K562 (cell line): ENCODE measurements around the gene ASPA. TPM values are rescaled to one million over a fixed set of nuclear protein-coding genes. Genes with fewer than 3 reads are reported as not detected.

ENCODE experiments used
- ATAC-seq: fragments of 200-7000 bp; cut with Tn5 transposase; 3 replicates; pipeline ENCODE4 v1.9.1; 2020; ENCODE audit warnings: moderate library complexity
- BruUV-seq: library from RNA; stranded (reverse); fragments of 400-500 nt; replicated peaks from 2 replicates; lab custom pipeline; 2021; lab: Mats Ljungman, UMichigan
- CTCF ChIA-PET: fragments of 300-600 bp; formaldehyde crosslinking; extraction: SDS; loops from one replicate; lab custom pipeline; 2021; ENCODE audit warnings: low intra/inter-chr PET ratio; lab: Yijun Ruan, JAX
- POLR2A ChIA-PET: fragments of 300-600, 350-650 bp; sonication (Branson Sonifier 250); formaldehyde crosslinking; extraction: SDS; loops from one replicate; lab custom pipeline; 2021; ENCODE audit warnings: antibody characterized with exemption, inconsistent platforms; lab: Yijun Ruan, JAX
- DNase-seq, 4 experiments: peaks; one replicate each; pipeline versions ENCODE4 v3.0.0 to v3.0.0-alpha.2; 2011 to 2018; ENCODE audit warnings: low spot score in 3 of 4, mixed read lengths in 3 of 4; ENCODE audit errors: extremely low read depth in 1 of 4
- FAIRE-seq: peaks from 2 replicates; lab custom pipeline; 2011; peaks lifted over from hg19 to GRCh38; lab: Jason Lieb, UNC
- H2AFZ ChIP-seq: 2 replicates; pipeline ENCODE4 v1.6.0; 2011; ENCODE audit warnings: low read depth, low read length, control low read depth, inconsistent platforms
- H3K27ac ChIP-seq: fragments of 200-600 bp; 3 replicates; pipeline ENCODE4 v1.8.0; 2011; ENCODE audit warnings: low read depth, mild to moderate bottlenecking, control low read depth, inconsistent platforms, low read length, moderate library complexity, mixed read lengths; ENCODE audit errors: extremely low read depth
- H3K27me3 ChIP-seq, 2 experiments: fragments of 300-600 bp in 1 of 2; 2 replicates in 1 of 2; 3 replicates in 1 of 2; pipeline versions ENCODE4 v1.6.0 to v1.8.0; 2011; ENCODE audit warnings: inconsistent platforms in 2 of 2, low read length in 2 of 2, mild to moderate bottlenecking in 1 of 2, mixed read lengths in 1 of 2, moderate library complexity in 1 of 2; ENCODE audit not compliant: control insufficient read depth in 2 of 2, insufficient read depth in 2 of 2
- H3K36me3 ChIP-seq: fragments of 300-600 bp; 3 replicates; pipeline ENCODE4 v1.8.0; 2011; ENCODE audit warnings: mild to moderate bottlenecking, low read length, inconsistent platforms; ENCODE audit not compliant: control insufficient read depth, insufficient read depth
- H3K4me1 ChIP-seq, 2 experiments: fragments of 200-600 bp in 1 of 2; replicated peaks in 1 of 2; 2 replicates in 1 of 2; 3 replicates in 1 of 2; pipeline versions ENCODE4 v1.5.1 to v1.8.0; 2011; ENCODE audit warnings: inconsistent platforms in 2 of 2, low read length in 2 of 2, mild to moderate bottlenecking in 1 of 2, mixed read lengths in 1 of 2, moderate library complexity in 1 of 2; ENCODE audit not compliant: control insufficient read depth in 2 of 2, insufficient read depth in 2 of 2
- H3K4me2 ChIP-seq: 2 replicates; pipeline ENCODE4 v1.6.1; 2011; ENCODE audit warnings: low read length, control low read depth, inconsistent platforms, mixed read lengths; ENCODE audit not compliant: insufficient read depth
- H3K4me3 ChIP-seq: fragments of 200-600 bp; sonication (generic), shearing (Covaris generic); 2 replicates; pipeline ENCODE4 v1.5.1; 2016; ENCODE audit warnings: control low read depth, inconsistent platforms
- H3K79me2 ChIP-seq: fragments of 200-600 bp; 3 replicates; pipeline ENCODE4 v1.8.0; 2011; ENCODE audit warnings: low read length, inconsistent platforms; ENCODE audit not compliant: control insufficient read depth, insufficient read depth
- H3K9ac ChIP-seq, 2 experiments: 2 replicates each; pipeline versions ENCODE4 v1.6.0 to v1.6.1; 2011; ENCODE audit warnings: low read depth in 2 of 2, low read length in 2 of 2, control low read depth in 1 of 2, inconsistent platforms in 1 of 2, mild to moderate bottlenecking in 1 of 2, mixed read lengths in 1 of 2; ENCODE audit not compliant: insufficient read depth in 1 of 2
- H3K9me1 ChIP-seq: one replicate; pipeline ENCODE4 v1.6.0; 2011; ENCODE audit warnings: inconsistent platforms, mild to moderate bottlenecking, low read length, moderate library complexity; ENCODE audit not compliant: control insufficient read depth, insufficient read depth
- H3K9me3 ChIP-seq: replicated peaks from 2 replicates; pipeline ENCODE4 v1.5.1; 2011; ENCODE audit warnings: low read depth, low read length, inconsistent platforms; ENCODE audit not compliant: control insufficient read depth, insufficient read depth
- H4K20me1 ChIP-seq: replicated peaks from 2 replicates; pipeline ENCODE4 v1.6.1; 2011; ENCODE audit warnings: low read length, inconsistent platforms, mixed read lengths; ENCODE audit not compliant: control insufficient read depth, insufficient read depth
- CBX1 ChIP-seq: sonication (generic); IDR thresholded peaks from 2 replicates; pipeline ENCODE4 v1.6.1; 2016; ENCODE audit warnings: antibody characterized with exemption, low read depth, mild to moderate bottlenecking
- IRF2 ChIP-seq: sonication (generic); formaldehyde crosslinking; IDR thresholded peaks from 2 replicates; pipeline ENCODE4 v1.8.1; 2022; ENCODE audit warnings: mild to moderate bottlenecking, missing genetic modification reagents
- MCM2 ChIP-seq: fragments of 450-650 bp; IDR thresholded peaks from 2 replicates; pipeline ENCODE4 v1.6.1; 2017; ENCODE audit warnings: low read depth, mild to moderate bottlenecking
- TRIM24 ChIP-seq, 2 experiments: fragments of 450-650 bp; IDR thresholded peaks; 2 replicates each; pipeline ENCODE4 v1.6.1; 2016
- ZNF384 ChIP-seq: IDR thresholded peaks from 2 replicates; pipeline ENCODE4 v1.6.1; 2012; ENCODE audit warnings: low read depth, low read length, improper control_type of control experiment
- WGBS: fragments of 100-300 bp; shearing (Covaris generic); methylation state at CpG from one replicate; pipeline ENCODE4 v1.1.6; 2016; ENCODE audit warnings: low coverage, mixed read lengths; ENCODE audit not compliant: insufficient coverage; ENCODE audit errors: missing lambda C conversion rate; 5-methylcytosine and 5-hydroxymethylcytosine counted together
- in situ Hi-C: fragments of 300-500 bp; cut with MboI; formaldehyde crosslinking; loops from 4 replicates; pipeline ENCODE4 v1.15.0; 2018; ENCODE audit warnings: inconsistent platforms, mixed read lengths
- intact Hi-C: fragments of 100-400 bp; cut with micrococcal nuclease; formaldehyde crosslinking; loops from 2 replicates; pipeline ENCODE4 v1.14.2; 2022
- polyA plus RNA-seq, 8 experiments: library from polyadenylated mRNA; depleted of rRNA in 4 of 8; stranded (reverse) in 5 of 8; unstranded in 3 of 8; fragments of >200 nt; fragmentation: Nextera tagmentation in 2 of 8; fragmentation: Illumina TruSeq in 1 of 8; extraction: Ambion mirVana in 2 of 8; extraction: Trizol in 1 of 8; gene quantifications; 2 replicates each; pipeline versions ENCODE4 v1.2.1 to v1.2.3, GENCODE V29; 2011 to 2014; ENCODE audit warnings: inconsistent platforms in 1 of 8, missing spikeins in 1 of 8
- total RNA-seq, 7 experiments: library from RNA; depleted of rRNA in 6 of 7; stranded (reverse); fragments of >200 nt in 6 of 7; fragmentation: Illumina TruSeq in 2 of 7; extraction: Trizol in 2 of 7; gene quantifications; 2 replicates each; pipeline versions ENCODE4 v1.2.1 to v1.2.3, GENCODE V29; 2011 to 2021; ENCODE audit warnings: low replicate concordance in 1 of 7
- TF ChIP-seq, protein P1 (sequence below): fragments of 450-650 bp; IDR thresholded peaks from 2 replicates; pipeline ENCODE4 v1.7.1; 2018; ENCODE audit warnings: mild to moderate bottlenecking, low read depth; ENCODE audit not compliant: partially characterized antibody
- TF ChIP-seq, protein P2 (sequence below): fragments of 450-650 bp; IDR thresholded peaks from 2 replicates; pipeline ENCODE4 v1.6.1; 2016; ENCODE audit warnings: low read depth
- TF ChIP-seq, protein P3 (sequence below): sonication (generic); IDR thresholded peaks from 2 replicates; pipeline ENCODE4 v1.6.1; 2016
- TF ChIP-seq, protein P4 (sequence below): fragments of 250-450 bp; sonication (Bioruptor Pico); IDR thresholded peaks from 2 replicates; pipeline ENCODE4 v1.5.0; 2022; ENCODE audit warnings: mild to moderate bottlenecking

Gene ASPA
- total and polyA plus RNA-seq, 9 of the 15 experiments (the other 6 are each of a cell fraction or from before 2014, with no cell fraction given), result not detected

DNA sequence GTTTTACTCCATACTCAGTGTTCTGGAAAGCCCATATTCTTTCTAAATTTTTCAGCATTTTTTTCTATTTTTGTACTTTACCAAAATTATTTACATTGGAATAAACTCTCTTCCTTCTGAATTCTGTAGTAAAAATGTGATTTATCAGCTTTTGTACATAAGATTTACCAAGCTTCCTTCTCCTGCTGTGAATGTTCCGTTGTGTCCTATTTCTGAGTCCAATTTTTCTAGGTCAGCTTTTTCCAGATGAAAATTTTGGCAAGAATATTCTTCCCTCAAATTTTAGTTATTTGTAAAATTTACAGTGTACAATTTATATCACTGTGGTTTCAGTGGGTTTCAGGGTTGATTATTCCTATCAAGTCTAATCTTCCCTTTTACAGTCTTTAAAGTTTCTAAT lies 27.5 kb downstream of the ASPA start:
- POLR2A ChIA-PET, result no interaction called here
- no peak for DNase-seq
- no peak overlapping the region for H3K9ac ChIP-seq
- H3K27ac ChIP-seq, result no peak overlapping the region
- ATAC-seq, result no peak
- no peaks in the 10 kb centered on the region for H3K4me1 ChIP-seq
- H3K36me3 ChIP-seq, result no peaks in the 10 kb centered on the region
- H3K4me2 ChIP-seq, result no peak overlapping the region
- no CpG with 5 or more reads among the region's 1 CpG for WGBS
- in situ Hi-C loops (no loop called here), intact Hi-C loops (no loop called here)
- FAIRE-seq, result no peak
- no peaks in the 10 kb centered on the region for H3K9me3 ChIP-seq
- CTCF ChIA-PET, result no interaction called here
- peaks cover 0 to 12% of the 10 kb centered on the region in 2 experiments; a peak in 1 of 5 replicates for H3K27me3 ChIP-seq
- no peak overlapping the region for H2AFZ ChIP-seq
- H3K4me3 ChIP-seq, result no peak overlapping the region
- no peaks in the 10 kb centered on the region for H3K79me2 ChIP-seq
- BruUV-seq, result no TSS peak
- H3K9me1 ChIP-seq, result no peaks in the 10 kb centered on the region
- no peaks in the 10 kb centered on the region for H4K20me1 ChIP-seq
- TF ChIP-seq ZNF384 (no peak), MCM2 (no peak), IRF2 (CRISPR knock-in tag) (no peak), CBX1 (no peak), TRIM24 (IDR thresholded peaks at IDR 0.05) (no peak)
- TF ChIP-seq, protein P1, sequence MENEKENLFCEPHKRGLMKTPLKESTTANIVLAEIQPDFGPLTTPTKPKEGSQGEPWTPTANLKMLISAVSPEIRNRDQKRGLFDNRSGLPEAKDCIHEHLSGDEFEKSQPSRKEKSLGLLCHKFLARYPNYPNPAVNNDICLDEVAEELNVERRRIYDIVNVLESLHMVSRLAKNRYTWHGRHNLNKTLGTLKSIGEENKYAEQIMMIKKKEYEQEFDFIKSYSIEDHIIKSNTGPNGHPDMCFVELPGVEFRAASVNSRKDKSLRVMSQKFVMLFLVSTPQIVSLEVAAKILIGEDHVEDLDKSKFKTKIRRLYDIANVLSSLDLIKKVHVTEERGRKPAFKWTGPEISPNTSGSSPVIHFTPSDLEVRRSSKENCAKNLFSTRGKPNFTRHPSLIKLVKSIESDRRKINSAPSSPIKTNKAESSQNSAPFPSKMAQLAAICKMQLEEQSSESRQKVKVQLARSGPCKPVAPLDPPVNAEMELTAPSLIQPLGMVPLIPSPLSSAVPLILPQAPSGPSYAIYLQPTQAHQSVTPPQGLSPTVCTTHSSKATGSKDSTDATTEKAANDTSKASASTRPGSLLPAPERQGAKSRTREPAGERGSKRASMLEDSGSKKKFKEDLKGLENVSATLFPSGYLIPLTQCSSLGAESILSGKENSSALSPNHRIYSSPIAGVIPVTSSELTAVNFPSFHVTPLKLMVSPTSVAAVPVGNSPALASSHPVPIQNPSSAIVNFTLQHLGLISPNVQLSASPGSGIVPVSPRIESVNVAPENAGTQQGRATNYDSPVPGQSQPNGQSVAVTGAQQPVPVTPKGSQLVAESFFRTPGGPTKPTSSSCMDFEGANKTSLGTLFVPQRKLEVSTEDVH, result no peak
- TF ChIP-seq, protein P2, sequence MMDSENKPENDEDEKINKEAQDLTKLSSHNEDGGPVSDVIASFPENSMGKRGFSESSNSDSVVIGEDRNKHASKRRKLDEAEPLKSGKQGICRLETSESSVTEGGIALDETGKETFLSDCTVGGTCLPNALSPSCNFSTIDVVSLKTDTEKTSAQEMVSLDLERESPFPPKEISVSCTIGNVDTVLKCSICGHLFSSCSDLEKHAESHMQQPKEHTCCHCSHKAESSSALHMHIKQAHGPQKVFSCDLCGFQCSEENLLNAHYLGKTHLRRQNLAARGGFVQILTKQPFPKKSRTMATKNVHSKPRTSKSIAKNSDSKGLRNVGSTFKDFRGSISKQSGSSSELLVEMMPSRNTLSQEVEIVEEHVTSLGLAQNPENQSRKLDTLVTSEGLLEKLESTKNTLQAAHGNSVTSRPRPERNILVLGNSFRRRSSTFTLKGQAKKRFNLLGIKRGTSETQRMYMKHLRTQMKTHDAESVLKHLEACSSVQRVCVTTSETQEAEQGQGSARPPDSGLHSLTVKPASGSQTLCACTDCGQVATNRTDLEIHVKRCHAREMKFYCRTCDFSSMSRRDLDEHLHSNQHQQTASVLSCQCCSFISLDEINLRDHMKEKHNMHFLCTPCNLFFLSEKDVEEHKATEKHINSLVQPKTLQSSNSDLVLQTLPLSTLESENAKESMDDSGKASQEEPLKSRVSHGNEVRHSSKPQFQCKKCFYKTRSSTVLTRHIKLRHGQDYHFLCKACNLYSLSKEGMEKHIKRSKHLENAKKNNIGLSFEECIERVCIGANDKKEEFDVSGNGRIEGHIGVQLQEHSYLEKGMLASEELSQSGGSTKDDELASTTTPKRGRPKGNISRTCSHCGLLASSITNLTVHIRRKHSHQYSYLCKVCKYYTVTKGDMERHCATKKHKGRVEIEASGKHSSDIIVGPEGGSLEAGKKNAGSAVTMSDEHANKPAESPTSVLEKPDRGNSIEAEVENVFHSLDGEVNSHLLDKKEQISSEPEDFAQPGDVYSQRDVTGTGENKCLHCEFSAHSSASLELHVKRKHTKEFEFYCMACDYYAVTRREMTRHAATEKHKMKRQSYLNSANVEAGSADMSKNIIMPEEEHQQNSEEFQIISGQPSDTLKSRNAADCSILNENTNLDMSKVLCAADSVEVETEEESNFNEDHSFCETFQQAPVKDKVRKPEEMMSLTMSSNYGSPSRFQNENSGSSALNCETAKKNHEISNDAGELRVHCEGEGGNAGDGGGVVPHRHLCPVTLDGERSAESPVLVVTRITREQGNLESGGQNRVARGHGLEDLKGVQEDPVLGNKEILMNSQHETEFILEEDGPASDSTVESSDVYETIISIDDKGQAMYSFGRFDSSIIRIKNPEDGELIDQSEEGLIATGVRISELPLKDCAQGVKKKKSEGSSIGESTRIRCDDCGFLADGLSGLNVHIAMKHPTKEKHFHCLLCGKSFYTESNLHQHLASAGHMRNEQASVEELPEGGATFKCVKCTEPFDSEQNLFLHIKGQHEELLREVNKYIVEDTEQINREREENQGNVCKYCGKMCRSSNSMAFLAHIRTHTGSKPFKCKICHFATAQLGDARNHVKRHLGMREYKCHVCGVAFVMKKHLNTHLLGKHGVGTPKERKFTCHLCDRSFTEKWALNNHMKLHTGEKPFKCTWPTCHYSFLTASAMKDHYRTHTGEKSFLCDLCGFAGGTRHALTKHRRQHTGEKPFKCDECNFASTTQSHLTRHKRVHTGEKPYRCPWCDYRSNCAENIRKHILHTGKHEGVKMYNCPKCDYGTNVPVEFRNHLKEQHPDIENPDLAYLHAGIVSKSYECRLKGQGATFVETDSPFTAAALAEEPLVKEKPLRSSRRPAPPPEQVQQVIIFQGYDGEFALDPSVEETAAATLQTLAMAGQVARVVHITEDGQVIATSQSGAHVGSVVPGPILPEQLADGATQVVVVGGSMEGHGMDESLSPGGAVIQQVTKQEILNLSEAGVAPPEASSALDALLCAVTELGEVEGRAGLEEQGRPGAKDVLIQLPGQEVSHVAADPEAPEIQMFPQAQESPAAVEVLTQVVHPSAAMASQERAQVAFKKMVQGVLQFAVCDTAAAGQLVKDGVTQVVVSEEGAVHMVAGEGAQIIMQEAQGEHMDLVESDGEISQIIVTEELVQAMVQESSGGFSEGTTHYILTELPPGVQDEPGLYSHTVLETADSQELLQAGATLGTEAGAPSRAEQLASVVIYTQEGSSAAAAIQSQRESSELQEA, result no peak
- TF ChIP-seq, protein P3, sequence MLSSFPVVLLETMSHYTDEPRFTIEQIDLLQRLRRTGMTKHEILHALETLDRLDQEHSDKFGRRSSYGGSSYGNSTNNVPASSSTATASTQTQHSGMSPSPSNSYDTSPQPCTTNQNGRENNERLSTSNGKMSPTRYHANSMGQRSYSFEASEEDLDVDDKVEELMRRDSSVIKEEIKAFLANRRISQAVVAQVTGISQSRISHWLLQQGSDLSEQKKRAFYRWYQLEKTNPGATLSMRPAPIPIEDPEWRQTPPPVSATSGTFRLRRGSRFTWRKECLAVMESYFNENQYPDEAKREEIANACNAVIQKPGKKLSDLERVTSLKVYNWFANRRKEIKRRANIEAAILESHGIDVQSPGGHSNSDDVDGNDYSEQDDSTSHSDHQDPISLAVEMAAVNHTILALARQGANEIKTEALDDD, result no peak
- TF ChIP-seq, protein P4, sequence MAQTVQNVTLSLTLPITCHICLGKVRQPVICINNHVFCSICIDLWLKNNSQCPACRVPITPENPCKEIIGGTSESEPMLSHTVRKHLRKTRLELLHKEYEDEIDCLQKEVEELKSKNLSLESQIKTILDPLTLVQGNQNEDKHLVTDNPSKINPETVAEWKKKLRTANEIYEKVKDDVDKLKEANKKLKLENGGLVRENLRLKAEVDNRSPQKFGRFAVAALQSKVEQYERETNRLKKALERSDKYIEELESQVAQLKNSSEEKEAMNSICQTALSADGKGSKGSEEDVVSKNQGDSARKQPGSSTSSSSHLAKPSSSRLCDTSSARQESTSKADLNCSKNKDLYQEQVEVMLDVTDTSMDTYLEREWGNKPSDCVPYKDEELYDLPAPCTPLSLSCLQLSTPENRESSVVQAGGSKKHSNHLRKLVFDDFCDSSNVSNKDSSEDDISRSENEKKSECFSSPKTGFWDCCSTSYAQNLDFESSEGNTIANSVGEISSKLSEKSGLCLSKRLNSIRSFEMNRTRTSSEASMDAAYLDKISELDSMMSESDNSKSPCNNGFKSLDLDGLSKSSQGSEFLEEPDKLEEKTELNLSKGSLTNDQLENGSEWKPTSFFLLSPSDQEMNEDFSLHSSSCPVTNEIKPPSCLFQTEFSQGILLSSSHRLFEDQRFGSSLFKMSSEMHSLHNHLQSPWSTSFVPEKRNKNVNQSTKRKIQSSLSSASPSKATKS (CRISPR knock-in tag), result no peak
